HL-60/S4 treated with retinoic acid at 250 ng/mL for 4 days and 3 days (cell line): Measurements from ENCODE around the gene ATP2B3.

Experiments
- in situ Hi-C: fragments of 300-500 bp; cut with MboI; formaldehyde crosslinking; loops from 2 replicates; pipeline ENCODE4 v1.7.0; 2022; ENCODE audit warnings: low sequenced_read_pairs

ATP2B3 gene

DNA sequence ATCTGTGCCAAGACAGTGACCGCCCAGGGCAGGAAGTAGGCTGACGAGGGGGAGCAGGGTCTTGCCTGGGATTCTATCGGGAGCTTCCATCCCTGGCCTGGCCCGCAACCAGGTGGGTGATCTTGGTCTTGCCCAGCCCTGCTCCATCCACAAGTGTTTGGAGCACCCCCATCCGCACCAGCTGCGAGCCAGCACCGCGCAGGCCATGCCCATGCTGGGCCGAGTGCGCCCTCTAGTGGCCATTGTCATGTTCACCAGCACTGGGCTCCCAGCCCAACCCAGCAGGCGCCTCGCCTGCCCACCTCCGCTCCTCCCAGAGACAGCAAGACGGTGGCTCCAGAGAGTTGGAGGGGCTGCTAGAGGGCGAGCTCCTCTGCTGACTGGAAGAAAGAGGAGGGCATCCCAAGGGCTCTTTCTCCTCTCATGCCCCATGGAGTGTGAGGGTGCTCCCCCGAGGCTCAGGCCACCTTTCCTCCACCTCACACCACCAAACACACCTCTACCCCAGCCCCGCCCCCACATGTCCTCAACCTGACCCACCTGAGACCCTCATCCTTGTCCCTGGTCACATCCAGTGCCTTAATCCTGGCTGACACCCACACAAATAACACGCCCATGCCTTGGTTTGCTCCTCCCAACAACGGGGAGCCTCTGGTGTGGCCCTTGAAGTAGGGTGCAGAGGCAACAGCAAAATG, 9.8 kb upstream of the ATP2B3 start:
- in situ Hi-C loops: no loop called here

GRCh38 chrX:153509592-153509991, 7.8 kb upstream of the ATP2B3 start:
- in situ Hi-C loops: no loop called here

GRCh38 chrX:153510383-153510782, 7.1 kb upstream of the ATP2B3 start:
- in situ Hi-C loops: no loop called here

DNA sequence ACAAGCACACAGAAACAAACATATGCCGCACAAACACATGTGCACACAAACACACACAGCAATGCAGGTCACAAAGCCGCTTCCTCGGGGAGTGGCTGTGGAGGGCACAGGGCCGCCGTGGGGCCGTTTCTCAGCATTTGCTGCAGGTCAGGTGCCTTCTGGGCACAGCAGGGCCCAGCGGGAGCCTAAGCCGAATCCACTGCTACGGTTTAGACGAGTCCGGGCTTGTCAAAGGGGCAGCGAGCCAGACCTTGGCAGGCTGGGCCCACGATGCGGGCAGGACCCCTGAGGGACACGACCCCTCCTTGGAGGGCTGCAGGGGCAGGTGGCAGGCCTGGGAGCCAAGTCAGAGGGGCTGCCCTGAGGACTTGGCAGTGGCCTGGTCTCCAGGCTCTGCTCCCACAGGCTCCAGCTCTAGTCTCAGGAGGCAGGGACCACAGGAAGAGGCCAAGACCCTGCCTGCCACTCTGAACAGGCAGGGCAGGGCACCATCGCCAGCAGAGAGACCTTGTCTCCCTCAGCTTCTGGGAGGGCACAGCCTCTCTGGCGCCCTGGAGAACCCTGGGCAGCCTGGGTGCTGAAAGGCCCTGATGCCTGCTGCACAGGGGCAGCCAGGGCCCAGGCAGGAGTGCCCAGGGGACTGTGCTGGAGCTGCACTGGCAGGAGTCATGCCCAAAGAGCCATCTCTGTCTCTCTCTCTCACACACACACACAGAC, 5.5 kb upstream of the ATP2B3 start:
- in situ Hi-C loops: no loop called here

DNA sequence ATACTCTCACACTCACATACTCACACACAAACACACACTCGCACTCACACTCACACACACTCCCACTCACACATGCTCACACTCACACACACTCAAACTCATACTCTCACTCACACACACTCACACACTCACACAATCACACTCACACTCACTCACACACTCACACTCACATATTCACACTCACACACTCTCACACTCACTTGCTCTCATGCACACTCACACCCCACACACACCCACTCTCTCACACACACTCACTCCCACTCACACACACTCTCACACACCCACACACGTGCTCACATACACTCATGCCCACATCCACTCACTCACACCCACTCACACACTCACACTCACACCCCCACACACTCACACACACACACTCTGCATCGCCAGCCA, 4.9 kb upstream of the ATP2B3 start:
- in situ Hi-C loops: no loop called here

GRCh38 chrX:153513265-153513664, 4.2 kb upstream of the ATP2B3 start:
- in situ Hi-C loops: no loop called here

- in situ Hi-C loops: no loop called here
Observed at GRCh38 chrX:153514259-153514658, 3.2 kb upstream of the ATP2B3 start.

GRCh38 chrX:153515435-153515834, 2.0 kb upstream of the ATP2B3 start:
- in situ Hi-C loops: no loop called here

DNA sequence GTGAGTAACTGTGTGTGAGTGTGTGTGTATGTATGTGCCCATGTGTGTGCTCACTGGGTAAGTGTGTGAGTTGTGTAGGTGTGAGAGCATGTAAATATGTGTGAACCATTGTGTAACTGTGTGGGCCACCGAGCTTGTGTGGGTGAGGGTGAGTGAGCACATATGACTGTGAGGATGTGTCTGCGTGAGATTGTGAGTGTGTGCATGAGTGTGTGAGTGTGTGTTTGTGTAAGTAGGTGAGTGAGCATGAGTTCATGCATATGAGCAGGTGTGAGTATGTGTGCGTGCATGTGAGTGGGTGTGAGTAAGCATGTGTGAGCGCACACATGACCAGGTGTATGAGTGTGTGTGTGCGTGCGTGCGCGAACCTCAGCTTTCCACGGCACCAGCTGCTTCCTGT, 1.4 kb upstream of the ATP2B3 start:
- in situ Hi-C loops: no loop called here

DNA sequence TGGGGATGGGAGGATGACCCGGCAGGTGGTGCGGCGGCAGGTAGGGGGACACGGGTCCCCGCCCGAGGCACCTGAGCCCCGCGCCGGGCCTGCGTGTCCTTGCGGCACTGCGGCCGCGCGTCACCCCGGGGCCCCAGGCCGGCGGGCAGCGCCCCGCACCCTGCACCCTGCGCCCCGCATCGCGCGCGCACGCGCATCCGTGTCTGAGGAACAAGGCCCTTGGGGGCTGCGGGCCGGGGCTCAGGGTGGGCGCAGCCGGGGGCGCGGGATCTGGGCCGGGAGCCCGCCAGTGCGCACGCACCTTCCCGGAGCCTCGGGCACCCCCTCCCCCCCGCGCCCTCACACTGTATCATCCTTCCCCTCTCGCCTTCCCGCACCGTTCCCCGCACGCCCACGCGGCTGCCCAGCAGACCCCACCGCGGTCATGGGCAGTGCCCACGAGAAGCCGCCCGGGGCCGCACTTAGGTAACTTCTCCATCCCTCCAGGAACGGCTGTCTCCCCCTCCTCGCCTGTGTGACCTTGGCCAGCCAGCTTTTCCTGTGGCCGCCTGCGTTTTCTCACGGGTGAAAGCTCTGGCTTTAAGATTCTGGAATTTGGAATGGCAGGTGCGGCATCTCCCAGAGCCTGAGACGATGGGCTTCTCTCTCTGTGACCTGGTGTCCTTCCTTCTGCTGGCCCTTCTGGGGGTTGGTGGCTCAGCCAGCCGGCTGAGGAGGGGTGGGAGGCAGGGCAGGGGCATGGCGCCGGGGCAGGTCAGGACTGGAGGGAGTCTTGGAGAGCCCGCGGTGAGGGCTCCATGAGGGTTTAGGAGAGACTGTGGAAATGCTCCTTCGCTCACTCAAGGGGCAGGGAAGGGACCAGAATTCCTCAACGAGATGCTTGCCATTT, 748 bp downstream of the ATP2B3 start:
- in situ Hi-C loops: no loop called here

GRCh38 chrX:153519569-153520286, 2.3 kb downstream of the ATP2B3 start:
- in situ Hi-C loops: no loop called here

GRCh38 chrX:153520287-153520917, 3.0 kb downstream of the ATP2B3 start:
- in situ Hi-C loops: no loop called here

DNA sequence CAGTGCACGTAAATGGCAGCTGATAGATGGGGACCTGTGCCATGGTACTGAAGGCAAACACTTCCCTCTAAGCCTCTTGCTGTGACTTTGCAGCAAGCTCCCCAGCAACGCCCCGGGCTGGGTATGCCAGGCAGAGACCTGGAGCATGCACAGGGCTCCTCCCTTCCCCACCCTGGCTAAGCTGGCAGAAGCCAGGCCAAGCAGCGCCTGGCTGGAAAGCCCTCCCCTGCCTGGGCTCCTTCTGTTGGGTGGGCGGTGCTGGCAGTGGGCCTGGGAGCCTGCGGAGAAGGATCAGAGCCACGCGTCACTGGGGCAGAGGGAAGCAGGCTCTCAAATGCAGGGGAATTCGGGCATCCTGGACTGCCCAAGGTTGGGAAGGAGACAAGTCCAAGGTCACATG, 3.6 kb downstream of the ATP2B3 start:
- in situ Hi-C loops: no loop called here

DNA sequence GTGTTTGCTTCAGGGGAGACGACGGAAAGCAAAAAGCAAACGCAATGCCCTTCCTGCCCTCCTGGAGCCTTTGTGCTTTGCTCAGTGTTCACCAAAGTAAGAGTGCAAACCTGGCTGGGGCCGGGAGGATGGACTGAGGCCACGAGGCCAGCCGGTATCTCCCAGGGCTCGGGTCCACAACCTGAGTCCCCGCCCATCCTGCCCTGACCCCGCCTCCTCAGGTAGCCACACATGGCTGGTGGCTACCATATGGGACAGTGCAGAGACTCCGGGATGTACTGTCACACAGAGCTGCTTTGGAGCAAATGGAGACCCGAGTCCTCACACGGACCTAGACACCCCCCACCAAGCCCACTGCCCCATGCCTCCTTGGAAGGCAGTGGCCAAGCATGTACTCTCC, 4.8 kb downstream of the ATP2B3 start:
- in situ Hi-C loops: no loop called here

GRCh38 chrX:153523269-153523668, 5.8 kb downstream of the ATP2B3 start:
- in situ Hi-C loops: no loop called here

- in situ Hi-C loops: no loop called here
Observed at GRCh38 chrX:153524234-153524633, 6.8 kb downstream of the ATP2B3 start.

- in situ Hi-C loops: no loop called here
Observed at GRCh38 chrX:153525451-153525850, 8.0 kb downstream of the ATP2B3 start.

DNA sequence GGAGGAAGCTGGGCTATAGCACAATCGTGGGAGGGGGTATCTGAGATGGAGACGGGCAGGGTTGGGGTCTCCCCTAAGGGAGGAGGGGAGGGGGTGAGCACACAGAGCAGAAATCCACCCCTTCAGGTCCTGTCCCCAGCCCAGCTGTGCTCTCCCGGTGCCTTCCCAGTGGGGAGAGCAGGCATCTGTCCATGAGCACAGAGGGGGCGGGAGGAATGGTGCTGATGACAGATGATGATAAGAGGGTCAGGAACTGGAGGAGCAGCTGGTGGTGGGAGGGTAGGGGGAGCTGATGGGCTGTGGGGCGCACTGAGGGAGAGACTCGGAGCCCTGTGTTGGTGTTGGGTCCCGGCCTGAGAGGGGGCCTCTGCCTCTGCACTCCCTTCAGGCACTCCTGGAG, 8.6 kb downstream of the ATP2B3 start:
- in situ Hi-C loops: no loop called here

DNA sequence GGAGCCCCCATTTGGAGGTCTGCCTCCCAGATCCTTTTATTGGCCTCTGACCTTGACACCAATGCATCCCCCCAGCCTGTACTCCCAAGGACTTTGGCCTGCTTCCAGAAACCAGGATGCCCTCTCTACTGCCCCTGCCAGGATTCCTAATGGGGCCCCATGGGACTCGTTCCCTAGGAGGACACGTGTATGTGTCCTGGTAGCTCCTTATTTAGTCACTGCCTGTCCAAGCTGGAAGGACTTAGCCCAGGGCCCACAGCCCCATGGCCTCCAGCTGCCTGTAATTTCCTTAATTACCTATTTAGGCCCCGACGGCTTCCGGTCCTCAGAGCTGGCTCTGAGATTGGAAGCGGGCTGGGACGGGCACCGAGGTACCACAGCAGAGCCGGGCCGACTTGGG, 9.4 kb downstream of the ATP2B3 start:
- in situ Hi-C loops: no loop called here

- in situ Hi-C loops: no loop called here
Observed at GRCh38 chrX:153527208-153527607, 9.8 kb downstream of the ATP2B3 start.
